RWPE2 (cell line): ENCODE results near the gene IL20RB.
A peak's percentile ranks its signal among the peaks of the same experiment; 100 is the strongest.

Experiments
- ATAC-seq: fragments of 200-7000 bp; cut with Tn5 transposase; 3 replicates; pipeline ENCODE4 v1.9.1; 2021; ENCODE audit warnings: low read depth
- DNase-seq: peaks from one replicate; pipeline ENCODE4 v3.0.0-alpha.2; 2020; ENCODE audit warnings: low spot score
- H3K27ac ChIP-seq: fragments of 450-650 bp; 2 replicates; pipeline ENCODE4 v1.5.1; 2017; ENCODE audit warnings: mild to moderate bottlenecking; ENCODE audit not compliant: poor library complexity, severe bottlenecking
- H3K27me3 ChIP-seq: fragments of 250-450 bp; sonication (Bioruptor Pico); 2 replicates; pipeline ENCODE4 v1.5.1; 2021; ENCODE audit warnings: mild to moderate bottlenecking, moderate library complexity; ENCODE audit not compliant: insufficient read depth, poor library complexity, severe bottlenecking
- H3K36me3 ChIP-seq: fragments of 250-450 bp; sonication (Bioruptor Pico); 2 replicates; pipeline ENCODE4 v1.5.1; 2020; ENCODE audit warnings: low read depth, mild to moderate bottlenecking, moderate library complexity
- H3K4me1 ChIP-seq: fragments of 250-450 bp; sonication (Bioruptor Pico); 2 replicates; pipeline ENCODE4 v1.5.1; 2021; ENCODE audit warnings: mild to moderate bottlenecking, moderate library complexity; ENCODE audit not compliant: insufficient read depth, poor library complexity, severe bottlenecking
- H3K4me3 ChIP-seq: fragments of 250-450 bp; sonication (Bioruptor Pico); 2 replicates; pipeline ENCODE4 v1.5.1; 2021; ENCODE audit warnings: mild to moderate bottlenecking, moderate library complexity; ENCODE audit not compliant: severe bottlenecking
- H3K9me3 ChIP-seq: fragments of 250-450 bp; sonication (Bioruptor Pico); 2 replicates; pipeline ENCODE4 v1.5.1; 2021; ENCODE audit warnings: mild to moderate bottlenecking, moderate library complexity; ENCODE audit not compliant: severe bottlenecking
- TF ChIP-seq, protein P1 (sequence below): fragments of 450-650 bp; IDR thresholded peaks from one replicate; pipeline ENCODE4 v1.5.1; 2017; ENCODE audit warnings: mild to moderate bottlenecking, moderate library complexity; ENCODE audit not compliant: poor library complexity, severe bottlenecking

Gene IL20RB

GRCh38 chr3:136988651-136989050 is 30.9 kb downstream of the IL20RB start:
- TF ChIP-seq, protein P1, sequence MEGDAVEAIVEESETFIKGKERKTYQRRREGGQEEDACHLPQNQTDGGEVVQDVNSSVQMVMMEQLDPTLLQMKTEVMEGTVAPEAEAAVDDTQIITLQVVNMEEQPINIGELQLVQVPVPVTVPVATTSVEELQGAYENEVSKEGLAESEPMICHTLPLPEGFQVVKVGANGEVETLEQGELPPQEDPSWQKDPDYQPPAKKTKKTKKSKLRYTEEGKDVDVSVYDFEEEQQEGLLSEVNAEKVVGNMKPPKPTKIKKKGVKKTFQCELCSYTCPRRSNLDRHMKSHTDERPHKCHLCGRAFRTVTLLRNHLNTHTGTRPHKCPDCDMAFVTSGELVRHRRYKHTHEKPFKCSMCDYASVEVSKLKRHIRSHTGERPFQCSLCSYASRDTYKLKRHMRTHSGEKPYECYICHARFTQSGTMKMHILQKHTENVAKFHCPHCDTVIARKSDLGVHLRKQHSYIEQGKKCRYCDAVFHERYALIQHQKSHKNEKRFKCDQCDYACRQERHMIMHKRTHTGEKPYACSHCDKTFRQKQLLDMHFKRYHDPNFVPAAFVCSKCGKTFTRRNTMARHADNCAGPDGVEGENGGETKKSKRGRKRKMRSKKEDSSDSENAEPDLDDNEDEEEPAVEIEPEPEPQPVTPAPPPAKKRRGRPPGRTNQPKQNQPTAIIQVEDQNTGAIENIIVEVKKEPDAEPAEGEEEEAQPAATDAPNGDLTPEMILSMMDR: no peak
- Histone ChIP-seq H3K27me3 (no peaks in the 10 kb centered on the region), H3K4me1 (peaks cover 45% of the 10 kb centered on the region), H3K4me3 (no peak overlapping the region), H3K27ac (peak overlapping the region; percentile 92), H3K36me3 (peaks cover 85% of the 10 kb centered on the region), H3K9me3 (no peaks in the 10 kb centered on the region)
- ATAC-seq (no peak), DNase-seq (no peak)

- peaks cover 84% of the 10 kb centered on the region for H3K36me3 ChIP-seq
- no peaks in the 10 kb centered on the region for H3K27me3 ChIP-seq
- TF ChIP-seq, protein P1: no peak
- DNase-seq: no peak
- H3K27ac ChIP-seq: peak overlapping the region; percentile 92
- no peak for ATAC-seq
- peaks cover 45% of the 10 kb centered on the region for H3K4me1 ChIP-seq
- H3K4me3 ChIP-seq: no peak overlapping the region
- no peaks in the 10 kb centered on the region for H3K9me3 ChIP-seq
Observed at GRCh38 chr3:136989781-136990524, 32.2 kb downstream of the IL20RB start.

DNA sequence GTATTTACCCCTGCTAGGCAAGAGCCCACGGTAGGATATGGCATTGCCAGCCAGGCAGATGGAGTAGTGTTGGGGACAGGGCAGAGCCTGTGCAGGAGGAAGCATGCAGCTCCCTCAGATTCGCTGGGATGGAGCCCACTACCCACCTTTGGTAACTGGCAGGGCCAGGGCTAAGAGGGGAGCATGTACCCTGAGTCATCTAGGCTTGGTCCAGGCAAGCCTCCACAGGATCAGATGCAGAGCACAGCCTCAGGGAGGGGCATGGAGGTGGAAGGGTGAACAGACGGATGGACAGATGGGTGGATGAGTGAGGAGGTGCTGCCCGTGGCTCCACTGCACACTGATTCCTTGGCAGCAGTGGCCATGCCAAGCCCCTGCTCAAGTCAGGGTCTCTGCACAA is 33.0 kb downstream of the IL20RB start:
- no peak for DNase-seq
- peak overlapping the region; percentile 92 for H3K27ac ChIP-seq
- peaks cover 85% of the 10 kb centered on the region for H3K36me3 ChIP-seq
- TF ChIP-seq, protein P1: no peak
- ATAC-seq: peak; percentile 59
- H3K4me1 ChIP-seq: peaks cover 47% of the 10 kb centered on the region
- no peaks in the 10 kb centered on the region for H3K9me3 ChIP-seq
- no peaks in the 10 kb centered on the region for H3K27me3 ChIP-seq
- no peak overlapping the region for H3K4me3 ChIP-seq

- TF ChIP-seq, protein P1: no peak
- Histone ChIP-seq H3K27ac (peak overlapping the region; percentile 92), H3K4me3 (no peak overlapping the region), H3K27me3 (no peaks in the 10 kb centered on the region), H3K4me1 (peaks cover 48% of the 10 kb centered on the region), H3K36me3 (peaks cover 85% of the 10 kb centered on the region), H3K9me3 (no peaks in the 10 kb centered on the region)
- ATAC-seq (no peak), DNase-seq (no peak)
Observed at GRCh38 chr3:136992115-136992514, 34.3 kb downstream of the IL20RB start.
